ENCODE data around the gene MRPS30. TPM values are rescaled to one million over a fixed set of nuclear protein-coding genes. Genes with fewer than 3 reads are reported as not detected.

Gene MRPS30
- polyA plus RNA-seq, 3 donors from 2014 or later = 41.4 to 73.3 (median 63.6) TPM

DNA sequence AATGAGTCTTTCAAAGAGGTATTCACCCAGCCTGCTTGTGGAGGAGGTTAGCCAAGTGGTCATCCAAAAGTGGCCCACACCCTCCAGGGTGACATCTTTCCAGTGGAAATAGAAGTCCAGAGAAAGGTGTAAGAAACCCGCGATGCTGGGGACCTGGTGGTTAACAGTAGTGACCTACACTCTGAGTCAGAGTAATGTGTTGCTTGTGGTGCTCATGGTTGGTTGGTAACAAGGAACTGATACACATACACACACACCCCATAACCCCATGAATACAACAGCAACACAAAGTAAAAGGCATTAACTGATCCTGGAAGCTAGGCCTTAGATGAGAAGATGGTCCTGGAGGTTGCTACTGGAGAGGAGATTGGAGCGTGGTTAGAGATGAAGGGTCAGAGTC is 26.9 kb downstream of the MRPS30 start:
- no peaks in the 10 kb centered on the region for H3K27me3 Mint-ChIP-seq (ENCODE audit: low read depth in 3 of 3)
- peaks cover 2 to 6% (median 4%) of the 10 kb centered on the region in 6 donors for H3K9me3 Mint-ChIP-seq
- no peak overlapping the region for H3K27ac Mint-ChIP-seq
- H3K4me1 Mint-ChIP-seq = peaks cover 3 to 13% of the 10 kb centered on the region in 2 donors
- H3K36me3 Mint-ChIP-seq = peaks cover 16 to 20% (median 16%) of the 10 kb centered on the region in 3 donors
- no peak overlapping the region for H3K4me3 Mint-ChIP-seq
- DNase-seq = no peak

DNA sequence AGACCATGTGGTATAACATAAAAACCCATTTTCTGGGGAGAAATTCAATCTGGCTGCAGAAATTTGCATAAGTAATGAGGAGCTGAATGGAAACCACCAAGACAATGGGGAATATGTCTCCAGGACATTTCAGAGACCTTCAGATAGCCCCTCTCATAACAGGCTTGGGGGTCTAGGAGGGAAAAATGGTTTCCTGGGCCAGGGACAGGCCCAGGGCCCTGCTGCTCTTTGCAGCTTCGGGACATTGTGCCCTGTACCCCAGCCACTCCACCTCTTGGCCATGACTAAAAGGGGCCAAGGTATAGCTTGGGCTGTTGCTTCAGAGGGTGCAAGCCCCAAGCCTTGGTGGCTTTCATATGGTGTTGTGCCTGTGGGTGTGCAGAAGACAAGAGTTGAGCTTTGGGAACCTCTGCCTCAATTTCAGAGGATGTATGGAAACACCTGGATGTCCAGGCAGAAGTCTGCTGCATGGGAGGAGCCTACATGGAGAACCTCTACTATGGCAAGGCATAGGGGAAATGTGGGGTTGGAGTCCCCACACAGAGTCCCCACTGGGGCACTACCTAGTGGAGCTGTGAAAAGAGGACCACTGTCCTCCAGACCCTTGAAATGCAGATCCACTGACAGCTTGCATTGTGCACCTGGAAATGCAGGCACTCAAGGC is 30.4 kb downstream of the MRPS30 start:
- Mint-ChIP-seq H3K4me1 (peaks cover 1 to 13% of the 10 kb centered on the region in 2 donors), H3K4me3 (no peak overlapping the region), H3K36me3 (peaks cover 7 to 13% (median 12%) of the 10 kb centered on the region in 3 donors), H3K27me3 (ENCODE audit: low read depth in 3 of 3) (no peaks in the 10 kb centered on the region), H3K27ac (no peak overlapping the region), H3K9me3 (peaks cover 2 to 6% (median 4%) of the 10 kb centered on the region in 6 donors)
- DNase-seq = no peak

DNA sequence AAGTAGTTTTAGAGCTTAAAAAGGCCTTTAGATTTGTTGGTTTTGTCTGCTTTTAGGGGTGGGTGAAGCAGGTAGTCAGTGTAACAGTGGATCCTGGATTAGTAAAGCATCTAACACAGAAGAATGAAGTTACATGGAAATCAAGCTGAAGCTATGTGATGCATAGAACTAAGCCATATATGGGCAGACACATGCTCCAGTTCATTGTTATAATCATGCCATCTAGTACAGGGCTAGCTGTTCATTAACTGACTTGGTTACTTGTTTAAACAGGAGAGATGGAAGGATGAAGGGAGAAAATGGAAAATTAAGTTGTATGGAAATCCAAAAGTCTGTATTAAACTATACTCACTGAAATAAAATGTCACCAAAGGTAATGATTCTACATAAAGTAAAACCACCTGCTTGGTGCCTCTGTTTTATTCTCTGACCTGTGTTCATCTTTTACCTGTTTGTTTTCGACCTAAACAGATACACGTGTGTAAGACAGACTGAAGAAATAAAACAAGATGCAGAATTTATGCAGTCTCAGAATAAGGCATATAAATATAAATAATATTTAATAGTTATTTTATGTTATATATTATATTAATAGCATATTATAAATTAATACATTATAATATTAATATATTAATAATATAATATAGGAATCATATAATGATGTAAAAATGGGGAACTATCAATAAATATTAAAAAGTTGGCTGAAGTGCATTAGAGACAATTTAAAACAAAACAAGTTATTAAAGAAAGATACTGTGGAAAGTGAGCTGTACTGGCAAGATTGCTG is 33.9 kb downstream of the MRPS30 start:
- Mint-ChIP-seq H3K4me3 (no peak overlapping the region), H3K27me3 (ENCODE audit: low read depth in 3 of 3) (no peaks in the 10 kb centered on the region), H3K4me1 (no peaks in the 10 kb centered on the region), H3K36me3 (peaks cover 7% of the 10 kb centered on the region in 3 donors), H3K27ac (no peak overlapping the region), H3K9me3 (peaks cover 2 to 6% (median 4%) of the 10 kb centered on the region in 6 donors)
- no peak for DNase-seq

DNA sequence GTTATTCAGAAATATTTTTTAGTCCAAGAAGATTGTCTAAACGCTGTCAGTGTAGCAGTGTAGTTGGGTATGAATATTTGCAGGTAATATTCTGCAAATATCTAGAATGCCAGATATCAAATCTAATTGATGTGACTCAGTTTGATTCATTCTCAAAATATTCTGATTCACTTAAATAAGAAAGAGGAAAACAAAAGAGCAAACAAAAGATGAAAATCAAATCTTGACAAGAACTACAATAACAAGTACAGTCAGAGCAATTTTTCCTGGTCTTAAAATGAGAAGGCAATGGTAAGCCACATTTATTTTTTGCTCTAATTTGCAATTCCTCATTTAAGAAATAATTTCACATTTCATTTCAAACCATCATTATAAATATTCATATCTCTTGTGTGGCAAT is 36.0 kb downstream of the MRPS30 start:
- no peak overlapping the region for H3K4me3 Mint-ChIP-seq
- DNase-seq = no peak
- H3K27me3 Mint-ChIP-seq (ENCODE audit: low read depth in 3 of 3) = no peaks in the 10 kb centered on the region
- peaks cover 0 to 3% (median 0%) of the 10 kb centered on the region in 6 donors for H3K9me3 Mint-ChIP-seq
- H3K36me3 Mint-ChIP-seq = no peaks in the 10 kb centered on the region
- no peaks in the 10 kb centered on the region for H3K4me1 Mint-ChIP-seq
- no peak overlapping the region for H3K27ac Mint-ChIP-seq

DNA sequence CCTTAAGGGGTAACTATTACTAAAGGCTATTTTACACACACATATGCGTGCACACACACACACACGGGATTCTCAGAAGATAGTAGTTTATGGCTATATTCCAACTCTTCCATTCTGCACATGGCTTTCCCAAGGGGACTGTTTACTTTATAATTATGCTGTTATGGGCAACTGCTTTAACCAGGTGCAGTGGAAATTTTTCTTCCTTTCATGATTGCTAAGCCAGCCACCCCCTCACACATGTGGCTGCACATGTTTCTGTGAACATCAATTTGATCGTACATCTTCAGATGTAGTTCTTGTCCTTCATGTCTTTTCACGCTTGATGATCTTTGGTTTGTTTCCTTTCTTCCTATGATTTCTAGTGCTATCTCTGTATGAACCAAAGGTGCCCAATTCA is 37.0 kb downstream of the MRPS30 start:
- H3K4me1 Mint-ChIP-seq = no peaks in the 10 kb centered on the region
- H3K9me3 Mint-ChIP-seq = no peaks in the 10 kb centered on the region
- H3K36me3 Mint-ChIP-seq = no peaks in the 10 kb centered on the region
- no peak for DNase-seq
- no peak overlapping the region for H3K4me3 Mint-ChIP-seq
- H3K27ac Mint-ChIP-seq = no peak overlapping the region
- H3K27me3 Mint-ChIP-seq (ENCODE audit: low read depth in 3 of 3) = no peaks in the 10 kb centered on the region

DNA sequence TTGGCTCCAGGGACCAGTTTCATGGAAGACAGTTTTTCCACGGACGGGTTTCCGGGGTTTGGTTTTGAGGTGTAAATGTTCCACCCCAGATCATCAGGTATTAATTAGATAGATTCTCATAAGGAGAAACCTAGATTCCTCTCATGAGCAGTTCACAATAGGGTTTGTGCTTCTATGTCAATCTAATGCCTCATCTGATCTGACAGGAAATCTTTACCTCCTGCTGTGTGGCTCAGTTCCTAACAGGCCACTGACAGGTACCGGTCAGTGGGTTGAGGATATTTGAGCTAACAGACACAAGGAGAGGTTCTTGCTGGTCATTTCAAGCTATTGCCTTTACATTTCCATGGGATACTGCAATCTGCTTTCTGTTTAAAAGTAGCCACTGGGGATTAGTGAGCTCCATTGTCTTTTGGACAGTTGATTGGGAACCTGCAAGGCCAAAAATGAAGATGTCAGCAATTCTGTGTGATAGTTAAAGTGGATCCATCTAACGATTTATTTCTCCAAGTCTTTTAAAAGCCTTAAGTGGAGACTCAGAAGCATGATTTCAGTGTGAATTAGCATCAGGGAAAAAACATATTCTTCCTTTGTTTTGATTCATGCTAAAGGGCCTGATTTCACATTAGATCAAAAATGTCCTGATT is 38.6 kb downstream of the MRPS30 start:
- H3K27ac Mint-ChIP-seq = no peak overlapping the region
- H3K4me1 Mint-ChIP-seq = no peaks in the 10 kb centered on the region
- no peaks in the 10 kb centered on the region for H3K27me3 Mint-ChIP-seq (ENCODE audit: low read depth in 3 of 3)
- H3K4me3 Mint-ChIP-seq = no peak overlapping the region
- no peak for DNase-seq
- peaks cover 0 to under 1% (median 0%) of the 10 kb centered on the region in 6 donors for H3K9me3 Mint-ChIP-seq
- no peaks in the 10 kb centered on the region for H3K36me3 Mint-ChIP-seq

DNA sequence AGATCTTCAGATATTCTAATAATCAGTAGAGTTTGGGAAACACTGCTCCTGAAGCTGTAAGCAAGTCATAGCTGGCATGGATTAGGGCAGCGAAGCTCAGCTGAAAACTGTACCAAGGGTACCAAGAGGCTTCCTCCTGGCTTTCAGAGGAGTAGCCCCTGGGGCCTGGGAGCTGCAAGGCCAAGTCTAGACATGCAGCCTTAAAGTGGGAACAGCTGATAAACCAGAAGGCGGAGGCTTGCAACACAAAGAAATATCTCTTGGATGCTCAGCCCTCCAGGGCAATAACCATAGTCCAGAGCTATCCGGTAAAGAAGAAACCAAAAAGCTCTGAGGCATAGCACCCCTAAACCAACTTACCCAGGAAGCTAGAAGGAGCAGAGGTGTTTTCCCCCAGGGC is 51.5 kb downstream of the MRPS30 start:
- H3K27ac Mint-ChIP-seq = no peak overlapping the region
- H3K9me3 Mint-ChIP-seq = peaks cover 0 to 10% (median 3%) of the 10 kb centered on the region in 6 donors
- H3K36me3 Mint-ChIP-seq = no peaks in the 10 kb centered on the region
- H3K4me3 Mint-ChIP-seq = no peak overlapping the region
- no peaks in the 10 kb centered on the region for H3K4me1 Mint-ChIP-seq
- H3K27me3 Mint-ChIP-seq (ENCODE audit: low read depth in 3 of 3) = peaks cover 0 to 3% (median 0%) of the 10 kb centered on the region in 3 donors
- DNase-seq = no peak

DNA sequence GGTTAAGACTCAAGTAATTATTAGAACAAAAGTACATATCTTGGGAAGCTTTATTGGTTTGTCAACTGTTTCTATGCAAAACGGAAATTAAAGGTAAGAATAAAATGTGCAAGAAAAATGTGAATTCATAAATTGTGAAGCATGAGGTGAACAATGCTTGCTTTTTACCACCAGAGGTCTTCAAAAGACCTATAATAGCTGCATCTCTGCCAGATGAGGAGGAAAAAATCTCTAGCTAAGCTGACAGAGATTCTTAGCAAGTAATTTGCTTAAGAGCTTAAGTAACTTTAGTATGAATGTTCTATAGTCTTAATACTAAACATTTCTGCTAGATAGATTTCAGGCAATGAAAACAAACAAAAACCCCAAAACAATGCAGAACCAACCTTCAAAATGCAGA is 54.1 kb downstream of the MRPS30 start:
- DNase-seq = no peak
- H3K27me3 Mint-ChIP-seq (ENCODE audit: low read depth in 3 of 3) = peaks cover 0 to 3% (median 3%) of the 10 kb centered on the region in 3 donors
- peaks cover 0 to 10% (median 2%) of the 10 kb centered on the region in 6 donors for H3K9me3 Mint-ChIP-seq
- no peak overlapping the region for H3K4me3 Mint-ChIP-seq
- H3K36me3 Mint-ChIP-seq = no peaks in the 10 kb centered on the region
- no peaks in the 10 kb centered on the region for H3K4me1 Mint-ChIP-seq
- no peak overlapping the region for H3K27ac Mint-ChIP-seq

Measured in immature natural killer cell (primary cell).